SIG-M5 treated with dmso at 0.1 percent for 504 hours (cell line): ENCODE data around the gene TMEM41B.
"Not testable (repeated sequence)": the region's sequence is repeated elsewhere in the genome, so short reads cannot be mapped to it uniquely, and the experiment has no call there.

Experiments used
- DNase-seq: peaks from one replicate; lab custom pipeline; 2025; ENCODE audit not compliant: unreplicated experiment; lab: John Stamatoyannopoulos, UW

Gene TMEM41B

GRCh38 chr11:9263840-9264315, 50.5 kb downstream of the TMEM41B start:
- DNase-seq: peak; percentile 83

GRCh38 chr11:9260838-9261146, 53.6 kb downstream of the TMEM41B start:
- DNase-seq: not testable (repeated sequence)

- no peak for DNase-seq
Measured at GRCh38 chr11:9259981-9260837, 54.2 kb downstream of the TMEM41B start.

- DNase-seq: not testable (repeated sequence)
Measured at GRCh38 chr11:9258279-9258678, 56.1 kb downstream of the TMEM41B start.

- no peak for DNase-seq
Measured at GRCh38 chr11:9254416-9254815, 60.0 kb downstream of the TMEM41B start.

- DNase-seq: no peak
Measured at GRCh38 chr11:9253086-9253485, 61.3 kb downstream of the TMEM41B start.

GRCh38 chr11:9251311-9251710, 63.1 kb downstream of the TMEM41B start:
- no peak for DNase-seq

- DNase-seq: peak; percentile 22
Measured at GRCh38 chr11:9250139-9250582, 64.2 kb downstream of the TMEM41B start.

- DNase-seq: no peak
Measured at GRCh38 chr11:9249252-9249651, 65.1 kb downstream of the TMEM41B start.

GRCh38 chr11:9247863-9248262, 66.5 kb downstream of the TMEM41B start:
- DNase-seq: no peak

- not testable (repeated sequence) for DNase-seq
Measured at GRCh38 chr11:9236242-9236641, 78.2 kb downstream of the TMEM41B start.

- DNase-seq: no peak
Measured at GRCh38 chr11:9232482-9232881, 81.9 kb downstream of the TMEM41B start.

GRCh38 chr11:9231848-9232177, 82.6 kb downstream of the TMEM41B start:
- no peak for DNase-seq
